ENCODE results near the gene ILF2.

ILF2 gene

DNA sequence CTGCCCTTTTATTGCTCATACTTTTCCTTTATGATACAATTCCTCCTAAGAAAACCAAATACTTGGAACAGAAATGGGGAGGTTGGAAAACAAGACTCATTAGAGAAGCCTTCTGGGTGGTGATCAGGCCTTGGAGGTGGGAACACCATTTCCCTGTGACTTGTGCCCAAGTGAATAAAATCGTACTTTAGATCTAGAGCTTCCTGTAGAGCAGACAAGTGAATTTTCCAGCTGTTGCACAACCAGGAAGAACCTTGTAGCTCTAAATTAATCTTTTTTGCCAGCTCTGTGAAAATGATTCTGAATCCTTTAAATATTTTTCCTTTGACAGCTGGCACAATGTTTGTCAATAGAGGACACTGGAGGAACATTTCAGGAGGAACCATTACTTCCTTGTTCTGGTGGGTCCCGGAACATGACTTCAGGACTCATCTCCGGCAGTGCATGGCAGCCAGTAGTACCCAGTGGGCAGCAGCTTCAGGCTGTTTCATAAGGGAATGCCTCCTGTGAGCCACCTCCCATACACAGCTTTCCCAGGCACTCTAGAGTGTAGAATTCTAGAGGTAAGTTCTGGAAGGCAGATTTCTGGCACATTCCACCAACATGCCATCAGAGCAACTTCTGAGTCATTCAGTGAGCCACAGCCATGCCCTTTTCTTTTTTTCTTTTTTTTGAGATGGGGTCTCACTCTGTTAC lies 17.8 kb downstream of the ILF2 start:
- TF ChIP-seq, protein P1, sequence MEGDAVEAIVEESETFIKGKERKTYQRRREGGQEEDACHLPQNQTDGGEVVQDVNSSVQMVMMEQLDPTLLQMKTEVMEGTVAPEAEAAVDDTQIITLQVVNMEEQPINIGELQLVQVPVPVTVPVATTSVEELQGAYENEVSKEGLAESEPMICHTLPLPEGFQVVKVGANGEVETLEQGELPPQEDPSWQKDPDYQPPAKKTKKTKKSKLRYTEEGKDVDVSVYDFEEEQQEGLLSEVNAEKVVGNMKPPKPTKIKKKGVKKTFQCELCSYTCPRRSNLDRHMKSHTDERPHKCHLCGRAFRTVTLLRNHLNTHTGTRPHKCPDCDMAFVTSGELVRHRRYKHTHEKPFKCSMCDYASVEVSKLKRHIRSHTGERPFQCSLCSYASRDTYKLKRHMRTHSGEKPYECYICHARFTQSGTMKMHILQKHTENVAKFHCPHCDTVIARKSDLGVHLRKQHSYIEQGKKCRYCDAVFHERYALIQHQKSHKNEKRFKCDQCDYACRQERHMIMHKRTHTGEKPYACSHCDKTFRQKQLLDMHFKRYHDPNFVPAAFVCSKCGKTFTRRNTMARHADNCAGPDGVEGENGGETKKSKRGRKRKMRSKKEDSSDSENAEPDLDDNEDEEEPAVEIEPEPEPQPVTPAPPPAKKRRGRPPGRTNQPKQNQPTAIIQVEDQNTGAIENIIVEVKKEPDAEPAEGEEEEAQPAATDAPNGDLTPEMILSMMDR (IDR thresholded peaks at IDR 0.05; ENCODE audit: control extremely low read depth, extremely low read depth, low read depth, missing control alignments), result no peak
- DNase-seq (ENCODE audit: extremely low spot score), result no peak
- ChIA-PET POLR2A (interaction anchor here (1.0 to 2.4 kb wide), 2 partner anchors 9 to 19 kb away, joined by 6 to 9 read pairs; partner anchors contain the start of gene CHTOP), CTCF (interaction anchor here (0.9 to 2.0 kb wide), 5 partner anchors 9 to 15 kb away, joined by 3 to 8 read pairs (median 3); no protein-coding TSS in a partner anchor)

DNA sequence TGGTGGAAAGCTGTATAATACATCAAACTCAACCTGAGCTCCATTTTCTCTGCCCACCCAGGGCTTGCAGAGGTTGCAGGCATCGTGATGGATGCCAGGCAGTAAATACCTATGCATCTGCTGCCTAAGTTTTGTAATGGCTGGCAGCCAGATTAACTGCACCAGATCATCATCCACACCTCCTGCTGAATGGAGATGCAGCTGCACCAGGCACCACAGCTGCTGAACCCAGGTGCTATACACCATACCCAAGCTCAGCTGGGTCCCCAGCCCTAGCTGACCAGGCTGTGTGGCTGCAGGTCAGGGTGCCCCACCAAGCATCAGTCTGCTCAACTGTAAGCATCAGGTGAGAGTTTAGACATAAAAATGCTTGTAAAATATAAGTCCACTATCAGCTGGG lies 19.0 kb downstream of the ILF2 start:
- DNase-seq (ENCODE audit: extremely low spot score), result no peak
- TF ChIP-seq, protein P1 (IDR thresholded peaks at IDR 0.05; ENCODE audit: control extremely low read depth, extremely low read depth, low read depth, missing control alignments), result no peak
- ChIA-PET POLR2A (interaction anchor here (0.6 to 2.4 kb wide), 6 partner anchors 10 to 577 kb away, joined by 3 to 9 read pairs (median 4); partner anchors contain the start of gene CHTOP), CTCF (interaction anchor here (1.3 to 2.0 kb wide), 3 partner anchors 8 to 13 kb away, joined by 3 to 8 read pairs (median 4); no protein-coding TSS in a partner anchor)

DNA sequence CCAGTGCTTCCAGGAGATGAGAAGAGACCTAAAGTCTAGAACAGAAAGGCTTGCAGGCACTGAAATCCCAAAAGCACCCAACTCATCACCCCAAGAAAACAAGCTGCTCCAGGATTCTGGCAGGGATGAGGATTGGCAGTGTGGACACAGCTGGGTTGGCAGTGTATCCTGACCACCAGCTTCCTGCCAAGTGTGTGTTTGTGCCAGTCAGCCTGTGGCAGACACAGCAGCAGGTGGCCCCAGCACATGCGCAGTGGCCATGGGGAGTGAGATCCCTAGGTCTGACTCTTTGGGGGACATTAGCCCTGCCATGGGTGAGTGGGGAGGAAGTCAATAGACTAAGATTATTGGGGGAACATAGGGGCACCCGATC lies 20.9 kb downstream of the ILF2 start:
- ChIA-PET CTCF (interaction anchor here (1.1 to 1.6 kb wide), 3 partner anchors 14 to 77 kb away, joined by 3 to 5 read pairs (median 3); no protein-coding TSS in a partner anchor), POLR2A (interaction anchor here (0.5 to 1.7 kb wide), 2 partner anchors 16 to 342 kb away, joined by 5 to 9 read pairs; partner anchors contain the start of gene CHTOP)
- TF ChIP-seq, protein P1 (IDR thresholded peaks at IDR 0.05; ENCODE audit: control extremely low read depth, extremely low read depth, low read depth, missing control alignments), result no peak
- DNase-seq (ENCODE audit: extremely low spot score), result no peak

DNA sequence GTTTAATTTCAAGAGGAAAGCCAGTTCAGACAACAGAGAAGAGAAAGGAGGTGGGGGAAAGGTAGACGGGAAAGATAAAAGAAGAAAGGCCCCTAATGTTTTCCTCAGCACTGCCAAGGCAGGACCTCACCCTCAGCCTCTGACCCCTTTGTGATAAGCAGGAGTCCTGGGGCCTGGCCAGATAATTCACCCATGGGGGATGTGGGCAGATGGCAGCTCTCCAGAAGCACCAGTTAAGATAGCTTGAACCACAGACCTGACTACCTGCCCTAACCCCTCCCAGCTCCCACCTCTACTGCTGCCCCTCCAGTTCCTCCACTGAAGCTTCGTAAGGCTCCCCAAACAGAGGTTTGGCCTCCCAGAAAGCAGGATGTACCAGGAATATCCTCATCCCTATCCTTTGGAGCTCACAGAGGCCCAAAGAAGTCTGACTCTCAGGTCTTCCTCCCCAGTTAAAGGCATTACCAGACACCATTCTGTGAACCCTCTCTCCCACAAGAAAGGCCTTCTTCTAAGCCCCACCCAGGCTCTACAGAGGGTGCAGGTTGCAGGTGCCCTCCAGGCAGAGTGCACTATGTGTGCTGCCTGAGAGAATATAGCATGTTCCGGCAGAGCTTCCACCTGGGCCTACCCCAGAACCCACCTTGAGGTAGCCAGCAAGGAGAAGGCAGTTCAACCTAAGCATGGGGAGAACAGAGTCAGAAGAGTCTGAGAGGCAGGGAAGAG lies 21.5 kb downstream of the ILF2 start:
- no peak for DNase-seq (ENCODE audit: extremely low spot score)

DNA sequence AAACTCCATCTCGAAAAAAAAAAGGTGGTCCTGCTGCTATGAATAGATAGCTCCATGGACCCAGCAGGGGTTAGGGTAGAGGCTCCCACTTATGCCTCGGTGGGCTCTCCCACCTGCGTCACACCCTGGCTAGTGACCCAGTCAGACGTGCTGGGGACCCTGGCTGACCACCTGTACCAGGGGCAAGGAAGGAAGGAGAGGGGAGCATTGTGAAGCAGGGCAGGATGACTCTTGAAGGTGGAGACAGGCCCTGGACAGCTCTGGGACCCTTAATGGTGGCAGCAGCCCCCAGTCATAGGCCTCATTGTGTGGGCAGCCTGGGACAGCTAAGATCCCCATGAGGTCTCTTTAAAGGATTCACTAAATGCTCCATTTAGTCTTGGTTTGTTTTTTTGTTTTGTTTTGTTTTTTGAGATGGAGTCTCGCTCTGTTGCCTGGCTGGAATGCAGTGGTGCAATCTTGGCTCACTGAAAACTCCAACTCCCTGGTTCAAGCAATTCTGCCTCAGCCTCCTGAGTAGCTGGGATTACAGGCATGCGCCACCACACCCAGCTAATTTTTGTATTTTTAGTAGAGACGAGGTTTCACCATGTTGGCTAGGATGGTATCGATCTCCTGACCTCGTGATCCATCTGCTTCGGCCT lies 22.7 kb downstream of the ILF2 start:
- CTCF ChIA-PET, result interaction anchor here (1.2 to 1.8 kb wide), 4 partner anchors 10 to 21 kb away, joined by 3 to 4 read pairs (median 4); partner anchors contain the start of gene S100A13
- TF ChIP-seq, protein P1 (IDR thresholded peaks at IDR 0.05; ENCODE audit: control extremely low read depth, extremely low read depth, low read depth, missing control alignments), result no peak
- no peak for DNase-seq (ENCODE audit: extremely low spot score)
- POLR2A ChIA-PET, result interaction anchor here (0.6 to 1.7 kb wide), 3 partner anchors 10 to 14 kb away, joined by 3 to 9 read pairs (median 3); partner anchors contain the start of gene CHTOP

More for the DNA sequence above, 21.5 kb downstream of the ILF2 start:
- ChIA-PET POLR2A (interaction anchor here (0.5 to 1.7 kb wide), 2 partner anchors 15 to 343 kb away, joined by 5 to 9 read pairs; partner anchors contain the start of gene CHTOP), CTCF (interaction anchor here (1.1 to 1.6 kb wide), 4 partner anchors 12 to 77 kb away, joined by 3 to 5 read pairs (median 3); no protein-coding TSS in a partner anchor)
- TF ChIP-seq, protein P1 (IDR thresholded peaks at IDR 0.05; ENCODE audit: control extremely low read depth, extremely low read depth, low read depth, missing control alignments), result no peak

Data from GM10248 (cell line).